OCI-LY7 (cell line): ENCODE measurements around the gene SPATA6L.

Source experiments
- CTCF ChIP-seq: fragments of 200-600 bp; sonication (generic); conservative IDR thresholded peaks from 2 replicates; pipeline ENCODE4 v1.5.1; 2014; ENCODE audit warnings: mild to moderate bottlenecking, antibody characterized with exemption, low read length, moderate library complexity, mixed read lengths
- EZH2phosphoT487 ChIP-seq: fragments of 200-600 bp; sonication (generic); IDR thresholded peaks from 2 replicates; pipeline ENCODE4 v1.6.1; 2018; ENCODE audit warnings: low read depth, borderline replicate concordance, mild to moderate bottlenecking, mixed run types, antibody characterized with exemption, low read length, moderate library complexity, mixed read lengths

- TF ChIP-seq CTCF (no peak), EZH2phosphoT487 (no peak)
These were observed 5.5 kb upstream of the SPATA6L start for GRCh38 chr9:4671737-4672136.
